Tibial artery (tissue), 4 donors: Measurements from ENCODE around the gene GRIK4.

Experiments used
- DNase-seq, 2 donors: peaks; one replicate each; pipeline ENCODE4 v3.0.0-alpha.2; 2019
- H3K27ac ChIP-seq, 2 donors: fragments of 200-600 bp; sonication (generic) in 1 of 2; 1 replicate in 1 of 2; 2 replicates in 1 of 2; pipeline ENCODE4 v1.5.1; 2018 to 2019; ENCODE audit warnings: mild to moderate bottlenecking in 1 of 2
- H3K27me3 ChIP-seq, 2 donors: fragments of 200-600 bp; sonication (generic) in 1 of 2; one replicate each; pipeline versions ENCODE4 v1.5.1 to v1.6.0; 2016 to 2019
- H3K36me3 ChIP-seq, 3 donors: fragments of 200-600 bp; sonication (generic) in 2 of 3; one replicate each; pipeline ENCODE4 v1.5.1; 2016 to 2019; ENCODE audit warnings: mild to moderate bottlenecking in 2 of 3
- H3K4me1 ChIP-seq, 4 donors: fragments of 200-600 bp; sonication (generic) in 2 of 4; 1 replicate in 3 of 4; 2 replicates in 1 of 4; pipeline ENCODE4 v1.5.1; 2016 to 2019
- H3K4me3 ChIP-seq, 2 donors: fragments of 200-600 bp; sonication (generic) in 1 of 2; 1 replicate in 1 of 2; 2 replicates in 1 of 2; pipeline ENCODE4 v1.5.1; 2018 to 2019; ENCODE audit warnings: mild to moderate bottlenecking in 2 of 2
- H3K9me3 ChIP-seq, 3 donors: fragments of 200-600 bp; sonication (generic) in 1 of 3; one replicate each; pipeline ENCODE4 v1.5.1; 2016 to 2019
- intact Hi-C: fragments of 100-400 bp; cut with DNase I; formaldehyde crosslinking; loops from one replicate; pipeline ENCODE4 v1.15.0; 2023; ENCODE audit warnings: low total_unique reads
- TF ChIP-seq, protein P1 (sequence below), 2 experiments: fragments of 200-600 bp in 1 of 2; fragments of 450-650 bp in 1 of 2; IDR thresholded peaks; one replicate each; pipeline ENCODE4 v1.5.1; 2017 to 2019; ENCODE audit warnings: antibody characterized with exemption in 2 of 2, mild to moderate bottlenecking in 1 of 2, moderate library complexity in 1 of 2

The GRIK4 gene

GRCh38 chr11:120706257-120706656 lies 194.7 kb downstream of the GRIK4 start:
- intact Hi-C loops, result no loop called here
- no peak for DNase-seq

GRCh38 chr11:120707098-120707497 lies 195.6 kb downstream of the GRIK4 start:
- H3K36me3 ChIP-seq, result no peaks in the 10 kb centered on the region
- no peak for DNase-seq
- H3K9me3 ChIP-seq, result peaks cover 0 to 20% (median 12%) of the 10 kb centered on the region in 3 donors
- peaks cover 0 to 8% (median 0%) of the 10 kb centered on the region in 4 donors for H3K4me1 ChIP-seq
- no peak overlapping the region for H3K27ac ChIP-seq
- TF ChIP-seq, protein P1, sequence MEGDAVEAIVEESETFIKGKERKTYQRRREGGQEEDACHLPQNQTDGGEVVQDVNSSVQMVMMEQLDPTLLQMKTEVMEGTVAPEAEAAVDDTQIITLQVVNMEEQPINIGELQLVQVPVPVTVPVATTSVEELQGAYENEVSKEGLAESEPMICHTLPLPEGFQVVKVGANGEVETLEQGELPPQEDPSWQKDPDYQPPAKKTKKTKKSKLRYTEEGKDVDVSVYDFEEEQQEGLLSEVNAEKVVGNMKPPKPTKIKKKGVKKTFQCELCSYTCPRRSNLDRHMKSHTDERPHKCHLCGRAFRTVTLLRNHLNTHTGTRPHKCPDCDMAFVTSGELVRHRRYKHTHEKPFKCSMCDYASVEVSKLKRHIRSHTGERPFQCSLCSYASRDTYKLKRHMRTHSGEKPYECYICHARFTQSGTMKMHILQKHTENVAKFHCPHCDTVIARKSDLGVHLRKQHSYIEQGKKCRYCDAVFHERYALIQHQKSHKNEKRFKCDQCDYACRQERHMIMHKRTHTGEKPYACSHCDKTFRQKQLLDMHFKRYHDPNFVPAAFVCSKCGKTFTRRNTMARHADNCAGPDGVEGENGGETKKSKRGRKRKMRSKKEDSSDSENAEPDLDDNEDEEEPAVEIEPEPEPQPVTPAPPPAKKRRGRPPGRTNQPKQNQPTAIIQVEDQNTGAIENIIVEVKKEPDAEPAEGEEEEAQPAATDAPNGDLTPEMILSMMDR (IDR thresholded peaks at IDR 0.05), result no peak
- H3K27me3 ChIP-seq, result peaks cover 0 to 18% of the 10 kb centered on the region in 2 donors
- no peak overlapping the region for H3K4me3 ChIP-seq
- intact Hi-C loops, result no loop called here

More at GRCh38 chr11:120706257-120706656, 194.7 kb downstream of the GRIK4 start:
- H3K4me3 ChIP-seq, result no peak overlapping the region
- peaks cover 0 to 8% (median 0%) of the 10 kb centered on the region in 4 donors for H3K4me1 ChIP-seq
- TF ChIP-seq, protein P1 (IDR thresholded peaks at IDR 0.05), result no peak
- no peaks in the 10 kb centered on the region for H3K36me3 ChIP-seq
- peaks cover 0 to 20% (median 12%) of the 10 kb centered on the region in 3 donors for H3K9me3 ChIP-seq
- peaks cover 0 to 18% of the 10 kb centered on the region in 2 donors for H3K27me3 ChIP-seq
- no peak overlapping the region for H3K27ac ChIP-seq

DNA sequence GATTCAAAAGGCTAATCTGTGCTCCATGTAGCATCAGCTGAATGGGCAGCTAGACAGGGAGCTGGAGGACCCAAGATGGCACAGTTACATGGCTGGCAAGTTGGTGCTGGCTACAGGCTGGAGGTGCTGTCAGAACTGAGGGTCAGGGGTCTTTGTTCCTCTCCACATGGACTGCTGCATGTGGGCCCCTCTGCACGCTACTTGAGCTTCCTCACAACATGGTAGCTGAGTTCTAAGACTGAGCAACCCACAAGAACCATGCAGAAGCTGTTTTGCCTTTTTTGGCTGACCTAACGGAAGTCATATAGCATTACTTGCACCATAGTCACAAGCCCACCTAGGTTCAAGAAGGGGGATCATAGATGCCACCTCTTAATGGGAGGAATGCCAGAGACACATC lies 196.1 kb downstream of the GRIK4 start:
- Histone ChIP-seq H3K27ac (no peak overlapping the region), H3K27me3 (peaks cover 0 to 18% of the 10 kb centered on the region in 2 donors), H3K4me3 (no peak overlapping the region), H3K36me3 (no peaks in the 10 kb centered on the region), H3K4me1 (peaks cover 0 to 8% (median 0%) of the 10 kb centered on the region in 4 donors), H3K9me3 (peaks cover 0 to 20% (median 12%) of the 10 kb centered on the region in 3 donors)
- no peak for DNase-seq
- TF ChIP-seq, protein P1 (IDR thresholded peaks at IDR 0.05), result no peak
- intact Hi-C loops, result no loop called here

- H3K27ac ChIP-seq, result no peak overlapping the region
- no peaks in the 10 kb centered on the region for H3K36me3 ChIP-seq
- intact Hi-C loops, result no loop called here
- peaks cover 0 to 18% of the 10 kb centered on the region in 2 donors for H3K27me3 ChIP-seq
- H3K4me3 ChIP-seq, result no peak overlapping the region
- H3K9me3 ChIP-seq, result peaks cover 0 to 20% (median 12%) of the 10 kb centered on the region in 3 donors
- TF ChIP-seq, protein P1 (IDR thresholded peaks at IDR 0.05), result no peak
- no peak for DNase-seq
- H3K4me1 ChIP-seq, result peaks cover 0 to 8% (median 0%) of the 10 kb centered on the region in 4 donors
Measured at GRCh38 chr11:120708511-120709183, 197.1 kb downstream of the GRIK4 start.

- Histone ChIP-seq H3K4me1 (peaks cover 0 to 8% (median 0%) of the 10 kb centered on the region in 4 donors), H3K9me3 (peaks cover 0 to 20% (median 10%) of the 10 kb centered on the region in 3 donors), H3K27me3 (peaks cover 0 to 27% of the 10 kb centered on the region in 2 donors), H3K36me3 (no peaks in the 10 kb centered on the region), H3K4me3 (no peak overlapping the region), H3K27ac (no peak overlapping the region)
- intact Hi-C loops, result no loop called here
- DNase-seq, result no peak
- TF ChIP-seq, protein P1 (IDR thresholded peaks at IDR 0.05), result no peak
Measured at GRCh38 chr11:120709808-120710207, 198.3 kb downstream of the GRIK4 start.
